Stomach (tissue), 4 donors: Measurements from ENCODE around the gene MLYCD.

Experiments
- POLR2A ChIP-seq, 4 donors: fragments of 450-650 bp; IDR thresholded peaks; one replicate each; pipeline ENCODE4 v1.6.1; 2016; ENCODE audit warnings: antibody characterized with exemption in 4 of 4, control low read depth in 2 of 4, mild to moderate bottlenecking in 1 of 4, moderate library complexity in 1 of 4
- POLR2AphosphoS5 ChIP-seq, 3 donors: sonication (generic); formaldehyde crosslinking; IDR thresholded peaks; one replicate each; pipeline ENCODE4 v1.6.1; 2016; ENCODE audit warnings: antibody characterized with exemption in 3 of 3
- TF ChIP-seq, protein P1 (sequence below), 7 experiments: fragments of 450-650 bp in 4 of 7; fragments of 200-600 bp in 3 of 7; sonication (generic) in 3 of 7; IDR thresholded peaks; one replicate each; pipeline ENCODE4 v1.5.1; 2016 to 2019; ENCODE audit warnings: antibody characterized with exemption in 7 of 7, control low read depth in 2 of 7, mild to moderate bottlenecking in 1 of 7

DNA sequence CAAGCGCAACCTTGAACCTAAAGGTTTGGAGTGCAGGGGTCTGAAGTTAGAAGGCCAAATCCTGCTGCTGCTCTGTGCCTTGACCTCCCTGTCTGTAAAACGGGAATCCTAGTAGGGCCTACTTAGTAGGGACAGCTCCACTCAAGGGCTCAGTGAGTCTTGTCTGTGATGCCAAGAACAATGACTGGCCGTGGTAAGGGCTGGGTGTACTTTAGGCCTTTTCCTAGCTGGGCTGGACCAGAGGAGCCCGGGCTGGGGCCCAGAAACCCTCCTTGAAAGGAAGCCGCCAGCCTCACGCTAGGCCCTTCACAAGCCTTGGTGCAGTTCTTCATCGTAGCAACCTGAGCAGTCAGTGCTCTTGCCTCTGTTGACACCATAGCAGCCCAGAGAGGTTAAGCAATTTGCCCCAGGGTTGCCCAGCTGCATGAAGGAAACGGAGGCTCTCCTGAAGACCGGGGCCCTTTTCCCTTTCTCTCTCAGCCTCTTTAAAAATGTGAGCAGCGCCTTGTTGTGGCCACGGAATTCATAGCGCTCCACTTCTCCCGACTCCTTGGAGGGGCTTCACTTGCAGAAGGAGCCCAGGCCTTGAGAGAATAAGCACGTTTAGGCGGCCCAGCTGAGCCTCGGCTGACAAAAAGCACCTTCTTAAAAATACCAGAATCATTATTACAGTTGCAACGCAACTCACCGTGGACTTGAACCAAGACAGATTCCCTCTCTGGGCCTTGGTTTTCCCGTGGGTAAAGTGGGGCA lies 73.5 kb downstream of the MLYCD start:
- TF ChIP-seq POLR2A (IDR thresholded peaks at IDR 0.05) (no peak), POLR2AphosphoS5 (IDR thresholded peaks at IDR 0.05) (no peak)
- TF ChIP-seq, protein P1, sequence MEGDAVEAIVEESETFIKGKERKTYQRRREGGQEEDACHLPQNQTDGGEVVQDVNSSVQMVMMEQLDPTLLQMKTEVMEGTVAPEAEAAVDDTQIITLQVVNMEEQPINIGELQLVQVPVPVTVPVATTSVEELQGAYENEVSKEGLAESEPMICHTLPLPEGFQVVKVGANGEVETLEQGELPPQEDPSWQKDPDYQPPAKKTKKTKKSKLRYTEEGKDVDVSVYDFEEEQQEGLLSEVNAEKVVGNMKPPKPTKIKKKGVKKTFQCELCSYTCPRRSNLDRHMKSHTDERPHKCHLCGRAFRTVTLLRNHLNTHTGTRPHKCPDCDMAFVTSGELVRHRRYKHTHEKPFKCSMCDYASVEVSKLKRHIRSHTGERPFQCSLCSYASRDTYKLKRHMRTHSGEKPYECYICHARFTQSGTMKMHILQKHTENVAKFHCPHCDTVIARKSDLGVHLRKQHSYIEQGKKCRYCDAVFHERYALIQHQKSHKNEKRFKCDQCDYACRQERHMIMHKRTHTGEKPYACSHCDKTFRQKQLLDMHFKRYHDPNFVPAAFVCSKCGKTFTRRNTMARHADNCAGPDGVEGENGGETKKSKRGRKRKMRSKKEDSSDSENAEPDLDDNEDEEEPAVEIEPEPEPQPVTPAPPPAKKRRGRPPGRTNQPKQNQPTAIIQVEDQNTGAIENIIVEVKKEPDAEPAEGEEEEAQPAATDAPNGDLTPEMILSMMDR (IDR thresholded peaks at IDR 0.05), result no peak
